GM12801 (cell line): Measurements from ENCODE around the gene VPS37D.

ENCODE experiments used
- TF ChIP-seq, protein P1 (sequence below): IDR thresholded peaks from one replicate; pipeline ENCODE4 v1.5.1; 2011; ENCODE audit warnings: control low read depth; ENCODE audit not compliant: insufficient read length; ENCODE audit errors: extremely low read depth

VPS37D gene

GRCh38 chr7:73647725-73648592 lies 19.7 kb upstream of the VPS37D start:
- TF ChIP-seq, protein P1, sequence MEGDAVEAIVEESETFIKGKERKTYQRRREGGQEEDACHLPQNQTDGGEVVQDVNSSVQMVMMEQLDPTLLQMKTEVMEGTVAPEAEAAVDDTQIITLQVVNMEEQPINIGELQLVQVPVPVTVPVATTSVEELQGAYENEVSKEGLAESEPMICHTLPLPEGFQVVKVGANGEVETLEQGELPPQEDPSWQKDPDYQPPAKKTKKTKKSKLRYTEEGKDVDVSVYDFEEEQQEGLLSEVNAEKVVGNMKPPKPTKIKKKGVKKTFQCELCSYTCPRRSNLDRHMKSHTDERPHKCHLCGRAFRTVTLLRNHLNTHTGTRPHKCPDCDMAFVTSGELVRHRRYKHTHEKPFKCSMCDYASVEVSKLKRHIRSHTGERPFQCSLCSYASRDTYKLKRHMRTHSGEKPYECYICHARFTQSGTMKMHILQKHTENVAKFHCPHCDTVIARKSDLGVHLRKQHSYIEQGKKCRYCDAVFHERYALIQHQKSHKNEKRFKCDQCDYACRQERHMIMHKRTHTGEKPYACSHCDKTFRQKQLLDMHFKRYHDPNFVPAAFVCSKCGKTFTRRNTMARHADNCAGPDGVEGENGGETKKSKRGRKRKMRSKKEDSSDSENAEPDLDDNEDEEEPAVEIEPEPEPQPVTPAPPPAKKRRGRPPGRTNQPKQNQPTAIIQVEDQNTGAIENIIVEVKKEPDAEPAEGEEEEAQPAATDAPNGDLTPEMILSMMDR: no peak

GRCh38 chr7:73648593-73649332 lies 18.9 kb upstream of the VPS37D start:
- TF ChIP-seq, protein P1: no peak

DNA sequence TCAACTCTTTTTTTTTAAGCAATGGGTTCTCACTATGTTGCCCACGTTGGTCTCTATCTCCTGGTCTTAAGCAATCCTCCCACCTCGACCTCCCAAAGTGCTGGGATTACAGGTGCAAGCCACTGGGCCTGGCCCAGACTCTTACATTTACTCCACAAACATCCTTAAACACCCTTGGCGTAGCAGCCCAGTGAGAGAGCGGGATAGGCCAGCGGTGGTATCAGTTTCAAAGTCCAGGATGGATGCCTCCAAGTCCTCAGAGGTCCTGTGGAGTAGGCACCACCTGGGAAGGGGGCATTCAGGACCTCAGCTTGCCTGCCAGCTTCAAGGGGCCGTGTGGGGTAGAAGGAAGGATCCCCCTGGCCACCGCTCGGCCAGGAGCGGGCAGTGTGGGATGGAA lies 18.1 kb upstream of the VPS37D start:
- TF ChIP-seq, protein P1: no peak

GRCh38 chr7:73650524-73650923 lies 17.1 kb upstream of the VPS37D start:
- TF ChIP-seq, protein P1: no peak

- TF ChIP-seq, protein P1: no peak
Observed at GRCh38 chr7:73652541-73652949, 15.1 kb upstream of the VPS37D start.

DNA sequence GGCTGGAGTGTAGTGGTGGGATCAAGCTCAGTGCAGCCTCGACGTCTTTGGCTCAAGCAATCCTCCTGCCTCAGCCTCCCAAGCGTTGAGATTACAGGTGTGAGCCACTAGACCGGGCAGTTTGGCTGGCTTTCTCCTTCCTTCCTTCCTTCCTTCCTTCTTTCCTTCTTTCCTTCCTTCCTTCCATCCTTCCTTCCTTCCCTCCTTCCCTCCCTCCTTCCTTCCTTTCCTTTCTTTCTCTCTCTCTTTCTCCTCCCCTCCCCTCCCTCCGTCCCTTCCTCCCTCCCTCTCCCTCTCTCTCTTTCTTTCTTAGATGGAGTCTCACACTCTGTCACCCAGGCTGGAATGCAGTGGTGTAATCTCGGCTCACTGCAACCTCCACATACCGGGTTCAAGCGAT lies 7.6 kb upstream of the VPS37D start:
- TF ChIP-seq, protein P1: no peak

DNA sequence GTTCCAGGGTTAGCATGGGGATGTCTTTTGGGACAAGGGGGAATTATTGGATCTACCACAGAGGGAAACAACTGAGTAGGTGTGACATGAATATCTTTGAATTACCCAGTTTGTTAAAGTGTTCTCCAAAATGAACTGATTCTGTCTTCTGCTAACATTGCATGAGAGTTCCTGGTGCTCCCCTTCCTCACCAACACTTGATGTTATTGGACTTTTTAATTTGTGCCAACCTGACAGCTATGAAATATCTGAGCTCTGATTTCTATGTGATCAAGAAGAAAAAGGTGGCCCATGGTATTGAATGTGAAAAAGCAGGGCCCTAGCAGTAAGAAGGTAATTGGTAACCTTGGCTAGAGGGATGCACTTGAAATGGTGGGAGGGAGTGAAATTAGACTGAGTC lies 4.6 kb upstream of the VPS37D start:
- TF ChIP-seq, protein P1: no peak
